Hepatocyte (in vitro differentiated cells): ENCODE results near the gene KCNIP3. TPM values are rescaled to one million over a fixed set of nuclear protein-coding genes. Genes with fewer than 3 reads are reported as not detected.

Experiments
- DNase-seq: peaks from one replicate; pipeline ENCODE4 v3.0.0-alpha.2; 2016; ENCODE audit warnings: low spot score
- H2AFZ ChIP-seq: fragments of 200-600 bp; sonication (generic); 2 replicates; pipeline ENCODE4 v1.6.0; 2016; ENCODE audit warnings: antibody characterized with exemption, mild to moderate bottlenecking
- H3K27ac ChIP-seq: fragments of 200-600 bp; sonication (generic); 2 replicates; pipeline ENCODE4 v1.5.1; 2016; ENCODE audit warnings: mild to moderate bottlenecking
- H3K27me3 ChIP-seq: fragments of 200-600 bp; sonication (generic); 2 replicates; pipeline ENCODE4 v1.6.1; 2016
- H3K36me3 ChIP-seq: fragments of 200-600 bp; sonication (generic); replicated peaks from 2 replicates; pipeline ENCODE4 v1.5.1; 2016; ENCODE audit warnings: low read depth; ENCODE audit not compliant: insufficient read depth
- H3K4me1 ChIP-seq: fragments of 200-600 bp; sonication (generic); 2 replicates; pipeline ENCODE4 v1.5.1; 2016; ENCODE audit warnings: mild to moderate bottlenecking, moderate library complexity; ENCODE audit not compliant: insufficient read depth
- H3K4me2 ChIP-seq: fragments of 200-600 bp; sonication (generic); 2 replicates; pipeline ENCODE4 v1.6.0; 2016
- H3K4me3 ChIP-seq: fragments of 200-600 bp; sonication (generic); 2 replicates; pipeline ENCODE4 v1.5.1; 2016; ENCODE audit warnings: mild to moderate bottlenecking
- H3K79me2 ChIP-seq: fragments of 200-600 bp; sonication (generic); 2 replicates; pipeline ENCODE4 v1.6.0; 2017; ENCODE audit warnings: mild to moderate bottlenecking
- H3K9me2 ChIP-seq: fragments of 200-600 bp; sonication (generic); replicated peaks from 2 replicates; pipeline ENCODE4 v1.6.0; 2017; ENCODE audit warnings: mild to moderate bottlenecking; ENCODE audit not compliant: insufficient read depth
- H3K9me3 ChIP-seq: fragments of 200-600 bp; sonication (generic); 2 replicates; pipeline ENCODE4 v1.5.1; 2016; ENCODE audit warnings: low read depth, mild to moderate bottlenecking
- H4K20me1 ChIP-seq: fragments of 200-600 bp; sonication (generic); 2 replicates; pipeline ENCODE4 v1.6.0; 2016; ENCODE audit warnings: mild to moderate bottlenecking; ENCODE audit not compliant: insufficient read depth, poor library complexity, severe bottlenecking
- CTCF ChIP-seq: fragments of 200-600 bp; sonication (generic); IDR thresholded peaks from 2 replicates; pipeline ENCODE4 v1.5.1; 2016; ENCODE audit warnings: antibody characterized with exemption, mild to moderate bottlenecking; ENCODE audit not compliant: poor library complexity
- EZH2 ChIP-seq: fragments of 200-600 bp; sonication (generic); IDR thresholded peaks from 2 replicates; pipeline ENCODE4 v1.6.1; 2016; ENCODE audit warnings: antibody characterized with exemption, mild to moderate bottlenecking, borderline replicate concordance
- EZH2phosphoT487 ChIP-seq: fragments of 200-600 bp; sonication (generic); IDR thresholded peaks from one replicate; pipeline ENCODE4 v1.6.1; 2018; ENCODE audit warnings: antibody characterized with exemption, mild to moderate bottlenecking, low read depth, moderate library complexity; ENCODE audit not compliant: unreplicated experiment, severe bottlenecking
- WGBS: methylation state at CpG from one replicate; pipeline ENCODE4 v1.1.6; 2016; ENCODE audit warnings: low lambda C conversion rate; ENCODE audit errors: missing lambda C conversion rate; 5-methylcytosine and 5-hydroxymethylcytosine counted together
- polyA plus RNA-seq: library from polyadenylated mRNA; unstranded; fragments of >200 nt; fragmentation: Nextera tagmentation; extraction: Ambion mirVana; gene quantifications from 2 replicates; pipeline ENCODE4 v1.2.1, GENCODE V29; 2016
- total RNA-seq: library from RNA; depleted of rRNA; stranded (reverse); fragments of >200 nt; gene quantifications from 2 replicates; pipeline ENCODE4 v1.2.3, GENCODE V29; 2014

KCNIP3 gene
- total and polyA plus RNA-seq, 2 experiments from 2014 or later: 6.1 to 6.5 TPM

GRCh38 chr2:95261602-95262001 is 35.5 kb upstream of the KCNIP3 start:
- Histone ChIP-seq H3K4me1 (no peaks in the 10 kb centered on the region), H3K9me3 (no peaks in the 10 kb centered on the region), H3K79me2 (no peaks in the 10 kb centered on the region), H3K36me3 (no peaks in the 10 kb centered on the region), H2AFZ (no peak overlapping the region), H3K4me2 (no peak overlapping the region), H4K20me1 (no peaks in the 10 kb centered on the region), H3K4me3 (no peak overlapping the region), H3K27ac (no peak overlapping the region), H3K27me3 (no peaks in the 10 kb centered on the region), H3K9me2 (no peaks in the 10 kb centered on the region)
- DNase-seq: no peak
- TF ChIP-seq EZH2 (no peak), CTCF (no peak), EZH2phosphoT487 (no peak)
- 71% methylated on average over 6 of the region's 6 CpGs for WGBS

GRCh38 chr2:95262896-95263542 is 34.1 kb upstream of the KCNIP3 start:
- Histone ChIP-seq H3K27me3 (no peaks in the 10 kb centered on the region), H3K4me2 (no peak overlapping the region), H3K9me2 (no peaks in the 10 kb centered on the region), H2AFZ (no peak overlapping the region), H3K4me1 (no peaks in the 10 kb centered on the region), H4K20me1 (no peaks in the 10 kb centered on the region), H3K36me3 (no peaks in the 10 kb centered on the region), H3K4me3 (no peak overlapping the region), H3K27ac (no peak overlapping the region), H3K79me2 (no peaks in the 10 kb centered on the region), H3K9me3 (no peaks in the 10 kb centered on the region)
- DNase-seq: no peak
- TF ChIP-seq EZH2phosphoT487: no peak
- no peak for TF ChIP-seq CTCF
- no peak for TF ChIP-seq EZH2
- WGBS: 72% methylated on average over 2 of the region's 2 CpGs

- Histone ChIP-seq H4K20me1 (no peaks in the 10 kb centered on the region), H3K9me2 (no peaks in the 10 kb centered on the region), H3K36me3 (no peaks in the 10 kb centered on the region), H3K4me2 (no peak overlapping the region), H3K79me2 (no peaks in the 10 kb centered on the region), H3K27me3 (no peaks in the 10 kb centered on the region), H3K9me3 (no peaks in the 10 kb centered on the region), H3K4me3 (no peak overlapping the region), H2AFZ (no peak overlapping the region), H3K4me1 (no peaks in the 10 kb centered on the region), H3K27ac (no peak overlapping the region)
- WGBS: 59% methylated on average over 6 of the region's 6 CpGs
- TF ChIP-seq EZH2: no peak
- no peak for TF ChIP-seq EZH2phosphoT487
- no peak for TF ChIP-seq CTCF
- DNase-seq: no peak
Measured at GRCh38 chr2:95264624-95265023, 32.5 kb upstream of the KCNIP3 start.
